Stimulated activated naive CD4-positive, alpha-beta T cell treated with Interleukin-2 at 50 U/mL for 16 hours (primary cell): ENCODE data around the gene ARHGAP45.
A peak's percentile ranks its signal among the peaks of the same experiment; 100 is the strongest.
"Not testable (repeated sequence)": the region's sequence is repeated elsewhere in the genome, so short reads cannot be mapped to it uniquely, and the experiment has no call there.

Source experiments
- DNase-seq: peaks from one replicate; lab custom pipeline; 2025; lab: John Stamatoyannopoulos, UW

The ARHGAP45 gene

GRCh38 chr19:1116726-1117581 lies 50.0 kb downstream of the ARHGAP45 start:
- no peak for DNase-seq

- no peak for DNase-seq
These were observed 50.7 kb downstream of the ARHGAP45 start for GRCh38 chr19:1117654-1118053.

GRCh38 chr19:1118999-1119398 lies 52.0 kb downstream of the ARHGAP45 start:
- no peak for DNase-seq

- DNase-seq: no peak
These were observed 52.7 kb downstream of the ARHGAP45 start for GRCh38 chr19:1119475-1120217.

- no peak for DNase-seq
These were observed 54.4 kb downstream of the ARHGAP45 start for GRCh38 chr19:1121395-1121794.

- DNase-seq: no peak
These were observed 55.3 kb downstream of the ARHGAP45 start for GRCh38 chr19:1122021-1122971.

- DNase-seq: peak; percentile 18
These were observed 56.0 kb downstream of the ARHGAP45 start for GRCh38 chr19:1122972-1123363.

- DNase-seq: no peak
These were observed 56.4 kb downstream of the ARHGAP45 start for GRCh38 chr19:1123381-1123780.

- no peak for DNase-seq
These were observed 57.1 kb downstream of the ARHGAP45 start for GRCh38 chr19:1123885-1124677.

- no peak for DNase-seq
These were observed 58.9 kb downstream of the ARHGAP45 start for GRCh38 chr19:1125601-1126467.

GRCh38 chr19:1126984-1127760 lies 60.2 kb downstream of the ARHGAP45 start:
- no peak for DNase-seq

GRCh38 chr19:1128106-1128505 lies 61.1 kb downstream of the ARHGAP45 start:
- no peak for DNase-seq

GRCh38 chr19:1129084-1129483 lies 62.1 kb downstream of the ARHGAP45 start:
- not testable (repeated sequence) for DNase-seq

- DNase-seq: no peak
These were observed 62.6 kb downstream of the ARHGAP45 start for GRCh38 chr19:1129535-1129934.

- peak; percentile 60 for DNase-seq
These were observed 64.1 kb downstream of the ARHGAP45 start for GRCh38 chr19:1130771-1131717.

- peak; percentile 91 for DNase-seq
These were observed 65.0 kb downstream of the ARHGAP45 start for GRCh38 chr19:1131718-1132551.
